Kidney tubule cell (primary cell): ENCODE measurements around the gene CEP192.
"Not testable (repeated sequence)": the region's sequence is repeated elsewhere in the genome, so short reads cannot be mapped to it uniquely, and the experiment has no call there.

Experiments
- DNase-seq: peaks from one replicate; pipeline ENCODE4 v3.0.0-alpha.2; 2018; ENCODE audit warnings: low spot score

Gene CEP192

DNA sequence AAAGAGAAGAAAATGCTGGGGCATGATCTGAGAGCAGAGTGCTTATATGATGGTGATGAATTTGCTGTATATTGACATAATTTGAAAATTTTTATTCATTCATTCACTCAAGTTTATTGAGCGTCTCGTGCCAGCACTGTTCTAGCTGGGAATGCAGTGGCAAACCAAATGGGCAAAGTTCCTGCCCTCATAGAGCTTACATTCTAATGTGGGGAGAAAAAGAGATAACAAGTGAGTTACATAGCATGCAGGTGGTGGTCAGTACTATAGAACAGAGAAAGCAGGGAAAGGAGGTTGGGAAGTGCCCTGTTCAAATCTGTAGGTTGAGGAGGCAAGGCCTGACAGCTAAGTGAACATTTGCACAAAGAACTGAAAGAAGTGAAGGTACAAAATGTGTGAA is 4.3 kb downstream of the CEP192 start:
- DNase-seq = no peak

- no peak for DNase-seq
Measured at GRCh38 chr18:12995952-12996477, 4.9 kb downstream of the CEP192 start.

GRCh38 chr18:12996661-12997292 is 5.6 kb downstream of the CEP192 start:
- DNase-seq = no peak

DNA sequence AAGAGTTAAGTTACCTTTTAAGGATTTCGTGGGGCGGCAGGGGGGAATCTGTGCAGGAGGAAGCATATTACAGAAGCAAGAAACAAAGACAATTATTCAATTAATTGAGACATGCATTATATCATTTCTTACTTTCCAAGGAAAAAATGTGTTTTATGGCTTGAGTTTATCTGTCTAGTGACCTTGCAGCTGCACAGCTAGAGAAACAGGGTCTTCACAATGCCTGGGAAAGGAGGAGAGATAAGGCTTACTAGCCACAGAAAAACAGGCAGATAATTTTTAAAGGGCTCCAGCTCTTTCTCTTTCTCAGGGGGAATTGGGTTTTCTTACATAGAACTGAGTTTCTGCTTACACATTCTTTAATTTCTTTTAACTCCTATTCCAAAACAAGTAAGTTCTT is 6.2 kb downstream of the CEP192 start:
- DNase-seq = not testable (repeated sequence)

GRCh38 chr18:12998332-12999060 is 7.3 kb downstream of the CEP192 start:
- no peak for DNase-seq

- DNase-seq = peak; percentile 82
Measured at GRCh38 chr18:13003466-13003896, 12.3 kb downstream of the CEP192 start.

DNA sequence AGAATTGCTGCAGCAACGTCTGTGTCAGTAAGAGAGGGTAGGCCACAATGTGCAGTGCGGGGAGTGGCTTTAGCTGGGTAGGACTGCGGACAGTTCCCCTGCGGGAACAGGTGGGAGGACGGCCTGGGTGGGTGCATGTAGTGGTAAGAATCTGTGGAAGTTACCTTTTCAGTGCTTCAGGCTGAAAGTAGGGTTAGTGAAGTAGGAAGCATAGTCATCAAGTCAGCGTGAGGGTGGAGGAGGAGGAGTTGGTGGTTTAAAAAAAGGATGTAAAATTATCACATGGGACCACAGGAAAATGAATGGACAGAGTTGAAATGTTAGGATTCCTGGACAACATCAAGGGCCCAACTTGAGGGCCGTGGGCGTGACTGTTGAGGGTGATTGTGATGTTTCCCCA is 13.2 kb downstream of the CEP192 start:
- no peak for DNase-seq

DNA sequence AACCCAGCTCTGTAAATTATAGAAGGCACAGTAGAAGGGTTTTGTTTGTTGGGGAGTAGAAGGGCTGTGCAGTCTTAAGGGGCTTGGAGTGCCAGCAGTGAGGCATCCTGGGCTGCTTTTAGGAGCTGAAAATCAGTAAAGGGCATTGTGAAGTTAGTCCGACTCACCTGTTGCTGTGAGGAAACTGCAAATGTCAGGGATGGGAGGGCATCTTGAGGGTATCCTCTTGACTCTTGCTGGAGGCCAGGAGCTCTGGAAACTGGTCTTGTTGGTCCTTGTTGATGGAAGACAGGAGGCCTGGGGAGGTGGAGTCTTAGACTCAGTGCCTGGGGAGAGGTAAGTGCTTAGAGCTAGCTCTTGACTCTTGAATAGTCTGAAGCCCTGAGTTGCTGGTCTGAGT is 14.1 kb downstream of the CEP192 start:
- DNase-seq = no peak

DNA sequence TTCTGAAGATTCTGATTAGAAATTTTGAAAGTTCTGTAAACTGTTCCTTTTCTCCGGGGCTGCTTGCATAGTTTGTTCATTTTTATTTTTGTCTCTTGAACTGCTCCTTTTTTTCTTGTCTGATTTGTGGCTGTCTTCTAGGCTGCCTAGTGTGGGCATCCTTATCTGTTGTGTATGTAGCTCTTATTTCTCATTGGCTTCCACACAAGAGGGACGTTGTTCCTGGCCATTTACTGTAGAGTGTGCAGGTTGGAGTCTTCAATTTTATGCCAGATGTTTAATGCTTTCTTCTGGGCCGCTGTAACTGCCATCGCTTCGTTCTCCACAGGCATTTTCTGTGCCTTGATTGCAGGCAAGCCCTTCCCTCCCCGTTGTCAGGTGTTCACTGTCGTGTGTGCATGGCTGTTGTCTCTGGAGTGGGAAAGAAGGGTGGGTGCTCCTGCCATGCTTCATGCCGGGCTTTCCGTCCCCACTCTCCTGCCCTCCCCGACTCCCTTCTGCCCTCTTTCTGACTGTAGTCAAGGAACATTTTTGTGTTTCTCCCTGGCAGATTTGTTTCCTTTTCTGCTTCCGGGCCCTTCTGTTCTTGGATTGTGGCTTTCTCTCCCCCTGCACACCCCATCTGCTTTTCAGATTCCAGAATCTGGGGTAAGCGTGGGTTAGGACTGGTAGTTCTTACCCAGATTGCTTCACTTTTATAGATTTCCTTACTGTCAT is 15.5 kb downstream of the CEP192 start:
- no peak for DNase-seq

GRCh38 chr18:13007248-13007560 is 16.0 kb downstream of the CEP192 start:
- DNase-seq = no peak

DNA sequence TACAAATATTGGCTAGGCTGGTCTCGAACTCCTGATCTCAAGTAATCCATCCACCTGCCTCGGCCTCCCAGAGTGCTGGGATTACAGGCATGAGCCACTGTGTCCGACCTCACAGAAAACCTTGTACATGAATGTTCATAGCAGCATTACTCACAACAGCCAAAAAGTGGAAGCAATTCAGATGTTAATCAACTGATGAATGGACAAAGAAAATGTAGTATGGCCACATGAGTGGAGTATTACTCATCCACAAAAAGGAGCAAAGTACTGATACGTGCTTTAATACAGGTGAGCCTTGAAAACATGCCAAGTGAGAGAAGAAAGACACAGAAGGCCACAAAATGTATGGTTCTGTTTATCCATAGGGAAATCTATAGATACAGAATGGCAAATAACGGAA is 20.6 kb downstream of the CEP192 start:
- peak; percentile 62 for DNase-seq

DNA sequence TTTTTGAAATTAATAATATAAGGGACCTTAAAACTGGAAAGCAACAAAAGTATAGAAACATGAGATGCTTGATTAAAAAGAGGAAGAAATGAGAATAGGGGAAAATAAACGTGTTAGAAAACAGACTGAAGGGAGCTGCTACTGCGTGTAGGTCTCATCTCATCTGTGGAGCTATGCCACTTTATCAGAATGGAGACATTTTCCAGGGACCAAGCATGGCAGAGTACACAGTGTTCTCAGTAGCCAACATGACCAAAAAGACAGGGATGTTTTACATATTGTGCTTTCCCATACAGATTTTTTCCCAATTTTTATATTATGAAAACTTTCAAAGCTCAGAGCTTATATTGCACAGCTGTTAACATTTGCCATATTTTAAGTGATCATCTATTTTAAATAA is 23.1 kb downstream of the CEP192 start:
- DNase-seq = no peak

DNA sequence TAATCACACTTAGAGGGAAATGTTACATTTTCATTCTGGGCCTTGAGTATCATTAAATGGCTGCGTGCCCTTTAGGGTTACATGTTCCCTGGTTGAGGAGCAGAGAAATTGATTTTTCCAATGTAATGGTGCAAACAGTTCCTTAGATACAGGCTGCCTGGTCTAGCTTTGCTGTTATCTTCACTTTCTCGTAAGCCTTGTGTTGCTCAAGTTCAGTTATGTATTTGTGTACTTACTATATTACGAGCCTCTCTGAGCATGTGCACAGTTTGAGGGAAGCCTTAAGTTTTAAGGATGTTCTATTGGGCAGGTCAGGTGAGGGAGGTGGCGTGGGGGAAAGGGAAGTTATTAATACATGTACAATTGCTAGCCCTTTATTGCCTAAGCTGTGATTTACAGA is 23.7 kb downstream of the CEP192 start:
- no peak for DNase-seq

GRCh38 chr18:13017247-13017875 is 26.2 kb downstream of the CEP192 start:
- DNase-seq = no peak

DNA sequence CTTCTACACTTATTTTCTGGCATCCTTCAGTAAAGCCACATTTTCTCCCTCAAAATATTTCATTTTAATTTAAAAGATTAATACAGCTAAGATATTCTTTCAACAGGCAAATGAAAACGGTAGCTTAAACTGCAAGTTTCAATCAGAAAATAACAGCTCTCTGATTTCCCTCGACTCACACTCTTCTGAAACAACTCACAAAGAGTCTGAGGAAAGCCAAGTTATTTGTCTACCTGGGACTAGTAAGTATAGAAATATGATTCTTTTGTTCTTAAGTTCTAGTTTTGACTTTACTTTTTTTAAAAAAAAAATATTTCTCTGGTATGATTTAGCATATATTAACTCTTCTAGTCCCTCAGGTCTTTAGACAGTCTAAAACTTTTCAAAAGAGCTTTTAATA is 27.2 kb downstream of the CEP192 start:
- no peak for DNase-seq

- DNase-seq = no peak
Measured at GRCh38 chr18:13019301-13019700, 28.1 kb downstream of the CEP192 start.

- DNase-seq = no peak
Measured at GRCh38 chr18:13022644-13023043, 31.5 kb downstream of the CEP192 start.

- DNase-seq = no peak
Measured at GRCh38 chr18:13025233-13025632, 34.1 kb downstream of the CEP192 start.

- DNase-seq = no peak
Measured at GRCh38 chr18:13026583-13027270, 35.6 kb downstream of the CEP192 start.

GRCh38 chr18:13028869-13029268 is 37.7 kb downstream of the CEP192 start:
- DNase-seq = no peak

DNA sequence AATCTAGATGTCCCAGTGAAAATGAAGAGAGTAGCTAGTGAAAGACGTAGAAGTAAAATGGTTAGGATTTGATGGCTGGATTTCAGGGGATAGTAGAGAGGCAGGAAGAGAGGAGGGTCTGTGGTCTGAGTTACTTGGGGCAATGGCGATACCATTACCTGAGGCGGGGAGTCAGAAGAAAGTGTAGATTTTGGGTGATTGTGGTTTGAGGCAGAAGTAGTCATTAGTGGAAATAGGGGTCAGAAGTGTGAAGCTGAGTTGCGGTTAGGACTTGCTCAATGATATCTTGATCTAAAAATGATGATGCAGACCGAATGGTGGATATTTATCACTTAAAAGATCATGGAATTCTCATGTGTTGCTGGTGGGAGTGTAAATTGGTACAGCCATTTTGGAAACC is 41.0 kb downstream of the CEP192 start:
- DNase-seq = no peak
